ENCODE measurements around the gene TMEM187. TPM values are rescaled to one million over a fixed set of nuclear protein-coding genes. Genes with fewer than 3 reads are reported as not detected.

Gene TMEM187
- total RNA-seq, 1 donor from 2014 or later: 11.6 TPM

DNA sequence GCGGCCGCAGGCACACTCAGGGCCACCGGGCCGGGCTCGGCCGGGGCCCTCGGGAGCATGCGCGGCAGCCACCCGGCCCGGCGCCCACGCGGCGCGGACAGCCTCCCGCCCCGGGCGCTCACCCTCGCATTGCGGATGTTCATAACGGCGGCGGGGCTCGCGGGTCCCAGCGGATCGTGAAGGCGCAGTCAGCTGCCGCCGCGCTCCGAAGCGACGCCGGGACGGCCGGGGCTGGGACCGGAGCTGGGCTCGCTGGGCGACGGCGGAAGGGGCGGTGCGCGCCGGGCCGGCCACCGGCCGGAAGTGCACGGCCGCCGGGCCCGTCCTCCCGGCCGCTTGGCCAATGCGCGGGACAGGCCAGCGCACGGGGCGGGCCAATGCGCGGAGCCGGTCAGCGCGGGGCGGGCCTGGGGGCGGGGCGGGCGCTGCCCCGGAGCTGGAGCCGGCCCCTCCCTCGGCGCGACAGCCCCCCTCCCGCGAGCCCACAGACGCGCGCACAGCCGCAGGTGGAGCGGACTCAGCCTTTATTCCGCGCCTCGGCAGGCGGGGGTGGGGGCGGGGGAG lies 37.7 kb upstream of the TMEM187 start, which contains the start of gene NAA10:
Gene NAA10, minus strand, starts transcription at position 276 of the 564 bp plus-strand sequence. Its CDS starts 133 bp downstream, at position 143.
- ATAC-seq (peak; percentile 97), DNase-seq (ENCODE audit: low spot score) (peak; percentile 76)

DNA sequence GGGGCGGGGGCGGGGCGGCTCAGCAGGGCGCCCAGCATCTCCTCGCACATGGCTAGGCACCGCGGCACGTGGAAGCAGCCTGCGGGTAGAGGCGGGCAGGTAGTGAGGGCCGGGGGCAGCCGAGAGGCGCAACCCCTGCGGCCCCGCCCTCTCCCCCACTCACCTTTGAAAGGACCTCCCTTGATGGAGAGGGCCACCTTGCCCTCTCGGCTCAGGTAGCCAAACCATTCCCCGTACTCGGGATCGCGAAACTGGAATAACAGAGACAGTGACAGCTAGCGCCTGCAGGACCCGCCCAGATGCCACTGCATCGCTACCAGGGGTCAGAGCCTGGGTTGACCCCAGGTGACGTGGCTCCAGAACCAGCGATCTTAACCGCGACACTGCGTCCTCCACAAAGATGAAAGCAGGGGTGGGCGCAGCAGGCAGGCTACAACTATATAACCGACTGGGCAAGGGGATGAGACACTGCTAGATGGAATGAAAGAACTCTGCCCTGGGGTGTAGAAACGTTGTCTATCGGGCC lies 37.2 kb upstream of the TMEM187 start:
- no peak for DNase-seq (ENCODE audit: low spot score)

DNA sequence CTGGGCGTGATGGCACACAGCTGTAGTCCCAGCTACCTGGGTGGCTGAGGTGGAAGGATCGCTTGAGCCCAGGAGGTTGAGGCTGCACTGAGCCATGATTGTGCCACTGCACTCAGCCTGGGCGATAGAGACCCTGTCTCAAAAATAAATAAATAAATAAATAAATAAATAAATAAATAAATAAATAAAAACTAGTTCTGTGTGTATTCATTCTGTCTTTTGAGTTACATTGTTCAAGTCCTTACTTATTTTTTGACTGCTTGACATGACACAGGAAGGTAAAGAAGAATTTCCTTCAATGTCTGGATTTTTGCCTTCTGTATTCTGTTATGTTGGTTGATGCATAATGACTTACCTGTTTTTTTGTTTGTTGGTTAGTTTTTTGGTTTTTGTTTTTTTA lies 35.5 kb upstream of the TMEM187 start:
- DNase-seq (ENCODE audit: low spot score): no peak
- ATAC-seq: no peak

More for the DNA sequence above, 37.2 kb upstream of the TMEM187 start:
- ATAC-seq: peak; percentile 51

GRCh38 chrX:153938226-153938786 lies 34.2 kb upstream of the TMEM187 start:
- no peak for DNase-seq (ENCODE audit: low spot score)
- ATAC-seq: no peak

GRCh38 chrX:153939573-153939972 lies 33.0 kb upstream of the TMEM187 start:
- DNase-seq (ENCODE audit: low spot score) (no peak), ATAC-seq (no peak)

- ATAC-seq (no peak), DNase-seq (ENCODE audit: low spot score) (no peak)
Observed at GRCh38 chrX:153941336-153942252, 31.0 kb upstream of the TMEM187 start.

DNA sequence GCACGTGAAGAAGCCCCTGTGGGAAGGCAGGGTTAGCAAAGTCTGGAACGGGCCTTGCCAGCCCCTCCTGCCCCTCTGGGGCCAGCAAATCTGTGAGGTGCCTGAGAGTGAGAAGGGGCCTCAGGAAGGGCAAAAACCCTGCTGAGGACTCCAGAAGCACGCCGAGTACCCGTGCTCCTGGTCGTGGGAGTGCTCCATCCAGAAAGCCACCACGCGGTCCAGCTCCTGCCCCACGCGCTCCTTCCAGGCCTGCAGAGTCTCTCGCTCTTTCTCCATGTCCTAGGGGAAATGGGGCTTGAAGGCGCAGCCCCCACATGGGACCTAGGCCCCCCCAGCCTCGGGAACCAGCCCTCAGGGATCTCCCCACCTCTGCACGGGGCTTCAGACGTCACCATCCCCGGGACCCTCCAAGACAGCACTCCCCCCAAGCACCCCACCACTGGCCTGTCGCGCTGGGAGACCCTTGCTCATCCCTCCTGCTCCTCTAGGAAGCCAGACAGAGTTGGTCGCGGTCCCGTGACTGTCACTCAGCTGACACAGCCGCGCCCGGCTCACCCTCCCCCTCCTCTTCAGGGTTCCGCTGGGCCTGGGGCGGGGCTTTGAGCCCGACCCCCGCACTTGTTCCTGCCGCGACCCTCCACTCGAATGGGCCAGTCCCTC lies 28.3 kb upstream of the TMEM187 start, which contains the start of gene RENBP:
Gene RENBP, minus strand, starts transcription at position 504 of the 660 bp plus-strand sequence. Its CDS starts 33 bp downstream, at position 471.
- ATAC-seq (peak; percentile 31), DNase-seq (ENCODE audit: low spot score) (no peak)

- DNase-seq (ENCODE audit: low spot score) (no peak), ATAC-seq (no peak)
Observed at GRCh38 chrX:153944800-153945150, 27.8 kb upstream of the TMEM187 start.

GRCh38 chrX:153945956-153946943 lies 26.3 kb upstream of the TMEM187 start:
- DNase-seq (ENCODE audit: low spot score) (no peak), ATAC-seq (no peak)

DNA sequence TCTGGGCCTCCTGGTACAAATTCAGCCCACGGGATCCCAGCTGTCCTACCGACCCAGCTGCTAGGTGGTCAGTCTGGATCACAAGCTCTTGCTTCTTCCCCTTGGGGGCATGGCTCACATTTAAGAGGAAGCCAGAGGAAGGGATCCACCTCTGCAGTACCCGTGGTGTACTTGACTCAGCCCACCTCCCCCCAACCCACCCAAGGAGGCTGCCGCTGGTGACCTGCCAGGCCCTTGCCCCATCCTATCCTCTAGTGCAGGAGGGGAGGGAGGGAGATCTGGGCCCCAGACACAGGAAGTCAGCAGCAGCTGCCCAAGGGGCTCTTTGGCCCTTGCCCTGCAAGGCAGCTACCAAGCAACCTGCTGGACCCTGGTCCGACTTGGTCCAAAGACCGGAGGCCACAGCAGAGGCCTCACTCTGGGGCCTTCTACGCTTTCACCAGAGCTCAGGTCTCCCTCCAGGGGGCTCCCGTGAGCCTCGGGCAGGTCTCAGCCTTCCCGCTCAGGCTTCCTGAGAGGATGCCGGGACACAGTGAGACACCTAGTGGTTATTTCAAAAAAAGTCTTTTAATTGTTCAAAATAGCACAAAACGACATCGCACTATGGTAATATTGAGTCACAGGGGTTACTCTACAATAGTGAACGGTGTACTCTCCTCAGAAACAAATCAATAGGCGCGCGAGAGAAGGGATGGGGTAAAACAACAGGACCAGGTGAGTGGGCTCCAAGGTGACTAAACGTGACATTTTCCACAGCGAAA lies 25.4 kb upstream of the TMEM187 start:
- ATAC-seq (peak; percentile 91), DNase-seq (ENCODE audit: low spot score) (peak; percentile 72)

GRCh38 chrX:153948002-153948466 lies 24.5 kb upstream of the TMEM187 start:
- peak; percentile 4 for ATAC-seq
- DNase-seq (ENCODE audit: low spot score): no peak

DNA sequence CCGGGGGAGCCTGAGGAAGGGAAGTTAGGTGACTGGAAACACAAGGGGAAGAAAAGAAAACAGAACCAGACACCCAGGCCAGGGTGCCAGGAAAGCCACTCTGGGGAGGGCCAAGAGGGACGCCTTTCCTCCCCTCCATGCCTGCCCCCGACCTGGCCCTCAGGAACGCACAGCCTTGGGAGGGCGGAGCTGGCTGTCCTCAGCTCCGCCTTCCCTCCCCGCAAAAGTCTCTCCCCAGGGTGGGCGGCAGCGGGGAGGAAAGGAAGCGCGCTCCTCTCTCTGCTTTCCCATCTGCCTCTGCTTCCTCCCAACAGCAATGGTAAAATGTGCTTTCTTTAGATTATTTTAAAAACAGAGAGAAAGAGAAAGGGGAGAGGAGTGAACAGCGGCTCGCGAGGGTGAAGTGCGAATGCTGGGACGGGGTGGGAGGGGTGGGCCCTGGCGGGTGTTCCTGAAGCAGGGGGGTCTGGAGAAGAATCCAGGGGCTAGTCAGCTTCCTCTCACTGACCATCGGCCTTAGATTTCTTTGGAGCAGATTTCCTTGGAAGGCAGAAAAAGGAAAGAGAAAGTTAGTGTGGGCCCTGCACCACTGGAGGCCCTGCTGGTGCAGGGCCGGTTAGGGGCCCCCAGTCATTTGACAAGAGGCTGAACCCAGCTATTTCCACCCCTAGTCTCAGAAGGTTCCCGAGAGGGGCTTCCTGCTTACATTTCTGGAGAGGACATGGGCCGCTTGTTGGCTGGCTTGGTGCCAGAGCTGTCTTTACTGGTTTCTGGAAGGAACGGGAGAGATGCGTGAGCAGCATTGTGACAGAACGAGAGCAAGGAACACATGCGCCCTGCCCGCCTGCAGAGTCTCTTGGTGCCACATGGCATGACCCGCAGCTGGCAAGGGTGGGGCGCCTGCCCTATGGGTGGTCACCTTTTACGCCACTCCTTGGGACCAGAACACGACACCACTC lies 23.4 kb upstream of the TMEM187 start:
- DNase-seq (ENCODE audit: low spot score) (no peak), ATAC-seq (no peak)

- ATAC-seq (peak; percentile 5), DNase-seq (ENCODE audit: low spot score) (no peak)
Observed at GRCh38 chrX:153950127-153950526, 22.4 kb upstream of the TMEM187 start.

DNA sequence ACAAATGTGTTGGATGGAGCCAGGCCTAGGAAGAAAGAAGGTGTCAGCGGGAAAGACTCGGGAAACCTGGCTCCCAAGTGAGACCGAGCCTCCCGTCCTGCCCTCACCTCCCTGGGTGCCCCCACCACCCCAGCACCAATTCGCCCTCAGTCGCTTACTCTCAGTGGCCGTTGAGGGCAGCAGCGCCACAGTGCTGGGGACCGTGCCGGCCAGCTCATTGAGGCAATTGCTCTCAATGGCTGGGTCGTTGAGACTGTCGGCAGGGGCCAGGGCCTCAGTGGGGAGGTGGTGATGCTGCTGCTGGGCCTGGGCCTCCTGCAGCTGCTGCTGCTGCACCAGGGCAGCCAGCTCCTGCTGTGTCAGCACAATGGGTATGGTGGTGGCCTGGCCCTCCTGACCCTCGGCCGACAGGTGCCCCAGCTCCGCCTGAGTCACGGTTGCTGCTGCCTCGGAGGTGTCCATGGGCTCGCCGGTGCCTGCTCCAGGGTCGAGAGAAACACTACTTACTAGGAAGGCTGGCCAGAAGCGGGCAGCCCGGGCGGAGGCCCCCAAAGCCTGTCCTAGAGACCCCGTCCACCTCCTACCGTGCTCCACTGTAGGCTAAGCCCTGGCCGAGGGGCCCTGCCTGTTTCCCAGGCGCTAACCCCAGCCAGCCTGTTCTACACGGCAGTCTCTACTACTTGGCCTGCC lies 20.7 kb upstream of the TMEM187 start:
- ATAC-seq: no peak

DNA sequence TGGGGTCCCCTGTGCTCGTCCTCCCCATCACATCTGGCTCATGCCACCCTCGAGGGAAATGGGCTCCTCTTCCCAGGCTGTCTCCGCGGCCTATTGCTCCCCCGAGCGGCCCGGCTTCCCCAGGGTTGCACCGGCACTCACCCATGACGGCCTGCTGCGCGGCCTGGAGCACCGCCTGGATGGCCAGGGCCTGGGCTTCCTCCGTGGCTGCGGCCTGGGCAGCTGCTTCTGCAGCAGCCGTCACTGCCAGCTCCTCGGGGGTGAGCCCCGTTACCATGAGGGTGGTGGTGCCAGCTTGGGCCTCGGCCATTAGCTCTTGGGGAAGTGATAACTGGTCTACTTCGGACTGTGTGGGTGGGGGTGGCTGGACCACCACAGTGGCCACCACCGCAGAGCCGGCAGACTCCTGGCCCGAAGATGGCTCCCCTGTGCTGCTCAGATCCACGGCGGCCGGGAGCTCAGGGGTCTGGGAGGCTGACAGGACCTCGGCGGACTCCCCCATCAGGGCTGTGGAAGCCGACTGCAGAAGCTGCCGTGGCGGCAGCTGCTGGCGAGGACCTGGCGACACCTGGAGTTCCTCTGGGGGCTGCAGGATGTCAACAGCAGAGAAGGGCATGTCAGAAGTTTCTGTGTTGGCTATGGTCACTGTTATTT lies 20.1 kb upstream of the TMEM187 start:
- DNase-seq (ENCODE audit: low spot score) (no peak), ATAC-seq (no peak)

More for the DNA sequence above, 20.7 kb upstream of the TMEM187 start:
- DNase-seq (ENCODE audit: low spot score): no peak

DNA sequence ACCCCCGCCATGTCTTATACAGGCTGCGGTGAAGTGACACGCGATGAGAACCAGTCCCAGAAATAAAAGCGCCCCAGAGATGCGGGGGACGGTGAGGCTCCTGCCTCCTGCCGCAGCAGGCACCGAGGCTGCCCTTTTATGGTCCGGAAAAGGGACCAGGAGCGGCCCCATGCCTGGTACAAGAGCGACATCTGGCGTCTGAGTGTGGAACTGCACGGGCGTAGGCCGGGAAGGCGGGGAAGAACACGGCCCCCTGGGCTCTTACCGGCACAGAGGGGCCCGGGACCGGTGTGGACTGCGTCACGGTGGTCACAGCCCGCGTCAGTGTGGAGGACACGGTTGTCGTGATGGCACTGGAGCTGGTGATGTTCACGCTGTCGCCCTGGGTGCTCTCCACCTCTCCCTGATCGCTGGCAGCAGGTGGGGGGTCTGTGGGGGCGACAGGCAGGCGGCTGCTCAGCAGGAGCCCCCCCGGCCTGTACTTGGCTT lies 19.2 kb upstream of the TMEM187 start:
- ATAC-seq (peak; percentile 76), DNase-seq (ENCODE audit: low spot score) (no peak)

Measured in left lobe of liver (tissue), 2 donors.